ENCODE results near the gene ATF6.

Gene ATF6

GRCh38 chr1:161941726-161942436, 175.8 kb downstream of the ATF6 start:
- Histone ChIP-seq H3K9me3 (ENCODE audit: control insufficient read depth in 1 of 2, low read length in 2 of 2) (no peaks in the 10 kb centered on the region), H3K27ac (ENCODE audit: low read depth, low read length) (no peak overlapping the region), H3K36me3 (ENCODE audit: control insufficient read depth in 1 of 2, insufficient read depth in 2 of 2, low read length in 2 of 2) (peaks cover 15 to 16% of the 10 kb centered on the region in 2 donors), H3K9ac (ENCODE audit: low read depth in 1 of 2, low read length in 2 of 2) (no peak overlapping the region), H3K4me1 (ENCODE audit: control insufficient read depth in 1 of 2, insufficient read depth in 2 of 2, low read length in 2 of 2) (no peaks in the 10 kb centered on the region), H3K4me3 (ENCODE audit: low read depth in 1 of 2, low read length in 2 of 2) (no peak overlapping the region), H3K27me3 (ENCODE audit: control insufficient read depth in 1 of 2, insufficient read depth in 2 of 2, low read length in 2 of 2) (no peaks in the 10 kb centered on the region)

- Histone ChIP-seq H3K27me3 (ENCODE audit: control insufficient read depth in 1 of 2, insufficient read depth in 2 of 2, low read length in 2 of 2) (no peaks in the 10 kb centered on the region), H3K4me1 (ENCODE audit: control insufficient read depth in 1 of 2, insufficient read depth in 2 of 2, low read length in 2 of 2) (peaks cover 0 to 1% of the 10 kb centered on the region in 2 donors), H3K27ac (ENCODE audit: low read depth, low read length) (no peak overlapping the region)
Measured at GRCh38 chr1:161943737-161944136, 177.6 kb downstream of the ATF6 start.

GRCh38 chr1:161944381-161944780, 178.3 kb downstream of the ATF6 start:
- H3K4me1 ChIP-seq (ENCODE audit: control insufficient read depth in 1 of 2, insufficient read depth in 2 of 2, low read length in 2 of 2), result peaks cover 0 to 5% of the 10 kb centered on the region in 2 donors
- no peaks in the 10 kb centered on the region for H3K9me3 ChIP-seq (ENCODE audit: control insufficient read depth in 1 of 2, low read length in 2 of 2)
- H3K27me3 ChIP-seq (ENCODE audit: control insufficient read depth in 1 of 2, insufficient read depth in 2 of 2, low read length in 2 of 2), result no peaks in the 10 kb centered on the region
- H3K4me3 ChIP-seq (ENCODE audit: low read depth in 1 of 2, low read length in 2 of 2), result no peak overlapping the region
- H3K9ac ChIP-seq (ENCODE audit: low read depth in 1 of 2, low read length in 2 of 2), result no peak overlapping the region
- H3K36me3 ChIP-seq (ENCODE audit: control insufficient read depth in 1 of 2, insufficient read depth in 2 of 2, low read length in 2 of 2), result peaks cover 13% of the 10 kb centered on the region in 2 donors
- no peak overlapping the region for H3K27ac ChIP-seq (ENCODE audit: low read depth, low read length)

More at GRCh38 chr1:161943737-161944136, 177.6 kb downstream of the ATF6 start:
- no peak overlapping the region for H3K9ac ChIP-seq (ENCODE audit: low read depth in 1 of 2, low read length in 2 of 2)
- H3K36me3 ChIP-seq (ENCODE audit: control insufficient read depth in 1 of 2, insufficient read depth in 2 of 2, low read length in 2 of 2), result peaks cover 13% of the 10 kb centered on the region in 2 donors
- no peaks in the 10 kb centered on the region for H3K9me3 ChIP-seq (ENCODE audit: control insufficient read depth in 1 of 2, low read length in 2 of 2)
- H3K4me3 ChIP-seq (ENCODE audit: low read depth in 1 of 2, low read length in 2 of 2), result no peak overlapping the region

- Histone ChIP-seq H3K36me3 (ENCODE audit: control insufficient read depth in 1 of 2, insufficient read depth in 2 of 2, low read length in 2 of 2) (peaks cover 13% of the 10 kb centered on the region in 2 donors), H3K9me3 (ENCODE audit: control insufficient read depth in 1 of 2, low read length in 2 of 2) (no peaks in the 10 kb centered on the region), H3K27me3 (ENCODE audit: control insufficient read depth in 1 of 2, insufficient read depth in 2 of 2, low read length in 2 of 2) (no peaks in the 10 kb centered on the region), H3K4me3 (ENCODE audit: low read depth in 1 of 2, low read length in 2 of 2) (no peak overlapping the region), H3K4me1 (ENCODE audit: control insufficient read depth in 1 of 2, insufficient read depth in 2 of 2, low read length in 2 of 2) (peaks cover 0 to 5% of the 10 kb centered on the region in 2 donors), H3K9ac (ENCODE audit: low read depth in 1 of 2, low read length in 2 of 2) (no peak overlapping the region), H3K27ac (ENCODE audit: low read depth, low read length) (no peak overlapping the region)
Measured at GRCh38 chr1:161945306-161946060, 179.4 kb downstream of the ATF6 start.

DNA sequence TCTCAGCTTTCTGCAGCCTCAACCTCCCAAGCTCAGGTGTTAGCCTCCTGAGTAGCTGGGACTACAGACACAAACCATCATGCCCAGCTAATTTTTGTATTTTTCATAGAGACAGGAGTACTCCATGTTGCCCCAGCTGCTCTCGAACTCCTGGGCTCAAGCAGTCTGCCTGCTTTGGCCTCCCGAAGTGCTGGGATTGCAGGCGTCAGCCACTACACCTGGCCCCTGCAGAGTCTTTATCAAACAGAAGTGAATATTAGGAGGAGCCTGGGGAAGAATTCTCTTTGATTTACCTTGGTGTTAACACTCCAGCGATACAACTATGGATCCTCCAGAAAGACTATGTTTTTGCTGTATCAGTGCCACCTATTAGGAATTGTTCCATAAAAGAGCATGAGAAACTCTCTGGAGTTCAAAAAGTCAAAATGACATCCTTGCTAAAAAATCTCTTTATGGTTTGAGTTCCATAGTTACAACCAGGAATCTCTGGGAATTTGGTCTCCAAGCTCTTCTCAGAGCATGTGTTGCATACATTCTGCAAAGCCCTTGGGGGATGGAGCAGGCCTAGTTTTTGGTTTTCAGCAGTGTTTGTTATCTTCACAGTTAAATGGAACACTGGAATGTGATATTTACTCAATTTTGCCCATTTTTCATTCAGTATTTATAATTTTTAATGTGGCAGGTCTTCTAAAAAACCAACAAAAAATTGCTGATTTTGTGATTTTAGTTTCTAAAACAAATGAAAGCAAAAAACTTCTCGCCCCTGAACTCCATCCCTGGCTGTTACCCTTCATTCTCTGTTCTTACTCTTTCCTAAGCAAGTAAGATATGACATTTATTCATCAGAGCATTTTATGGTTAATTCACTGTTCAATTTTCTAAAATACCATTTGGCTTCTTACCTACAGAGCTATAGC, 180.2 kb downstream of the ATF6 start:
- Histone ChIP-seq H3K4me1 (ENCODE audit: control insufficient read depth in 1 of 2, insufficient read depth in 2 of 2, low read length in 2 of 2) (peaks cover 0 to 5% of the 10 kb centered on the region in 2 donors), H3K27ac (ENCODE audit: low read depth, low read length) (no peak overlapping the region), H3K9me3 (ENCODE audit: control insufficient read depth in 1 of 2, low read length in 2 of 2) (no peaks in the 10 kb centered on the region), H3K36me3 (ENCODE audit: control insufficient read depth in 1 of 2, insufficient read depth in 2 of 2, low read length in 2 of 2) (peaks cover 13% of the 10 kb centered on the region in 2 donors), H3K27me3 (ENCODE audit: control insufficient read depth in 1 of 2, insufficient read depth in 2 of 2, low read length in 2 of 2) (no peaks in the 10 kb centered on the region), H3K4me3 (ENCODE audit: low read depth in 1 of 2, low read length in 2 of 2) (no peak overlapping the region), H3K9ac (ENCODE audit: low read depth in 1 of 2, low read length in 2 of 2) (no peak overlapping the region)

DNA sequence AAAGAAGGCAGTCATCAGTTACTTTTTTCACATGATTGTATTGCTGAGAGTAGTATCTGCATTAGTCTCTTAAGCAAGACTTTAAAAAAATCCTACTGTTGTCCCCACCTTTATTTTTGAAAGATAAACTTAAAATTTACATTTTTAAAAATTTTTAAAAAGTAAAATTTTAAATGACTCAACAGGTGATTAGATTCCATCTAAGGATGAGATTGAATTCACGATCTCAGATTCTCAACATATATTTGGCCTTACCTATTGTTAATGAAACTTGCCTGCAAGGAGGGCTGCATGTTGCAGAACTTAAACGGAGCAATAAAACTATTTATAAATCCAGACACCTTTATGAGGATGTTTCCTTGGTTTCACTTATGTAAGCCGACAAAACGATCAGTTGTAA, 182.3 kb downstream of the ATF6 start:
- Histone ChIP-seq H3K4me1 (ENCODE audit: control insufficient read depth in 1 of 2, insufficient read depth in 2 of 2, low read length in 2 of 2) (peaks cover 0 to 5% of the 10 kb centered on the region in 2 donors), H3K9ac (ENCODE audit: low read depth in 1 of 2, low read length in 2 of 2) (no peak overlapping the region), H3K9me3 (ENCODE audit: control insufficient read depth in 1 of 2, low read length in 2 of 2) (no peaks in the 10 kb centered on the region), H3K4me3 (ENCODE audit: low read depth in 1 of 2, low read length in 2 of 2) (no peak overlapping the region), H3K27me3 (ENCODE audit: control insufficient read depth in 1 of 2, insufficient read depth in 2 of 2, low read length in 2 of 2) (no peaks in the 10 kb centered on the region), H3K36me3 (ENCODE audit: control insufficient read depth in 1 of 2, insufficient read depth in 2 of 2, low read length in 2 of 2) (peaks cover 5 to 7% of the 10 kb centered on the region in 2 donors), H3K27ac (ENCODE audit: low read depth, low read length) (no peak overlapping the region)

DNA sequence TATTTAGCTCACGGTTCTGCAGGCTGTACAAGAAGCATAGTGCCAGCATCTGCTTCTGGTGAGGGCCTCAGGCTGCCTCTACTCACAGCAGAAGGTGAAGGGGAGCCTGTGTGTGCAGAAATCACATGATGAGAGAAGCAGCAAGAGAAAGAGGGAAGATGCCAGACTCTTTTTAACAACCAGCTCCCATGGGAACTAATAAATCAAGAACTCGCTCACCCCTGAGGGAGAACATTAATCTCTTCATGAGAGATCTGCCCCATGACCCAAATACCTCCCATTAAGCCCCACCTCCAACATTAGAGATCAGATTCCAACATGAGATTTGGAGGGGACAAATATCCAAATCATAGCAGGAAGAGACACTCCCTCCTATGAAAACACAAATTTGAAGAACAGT, 183.4 kb downstream of the ATF6 start:
- no peaks in the 10 kb centered on the region for H3K9me3 ChIP-seq (ENCODE audit: control insufficient read depth in 1 of 2, low read length in 2 of 2)
- no peak overlapping the region for H3K27ac ChIP-seq (ENCODE audit: low read depth, low read length)
- no peak overlapping the region for H3K4me3 ChIP-seq (ENCODE audit: low read depth in 1 of 2, low read length in 2 of 2)
- peaks cover 0 to 5% of the 10 kb centered on the region in 2 donors for H3K4me1 ChIP-seq (ENCODE audit: control insufficient read depth in 1 of 2, insufficient read depth in 2 of 2, low read length in 2 of 2)
- peaks cover 2 to 7% of the 10 kb centered on the region in 2 donors for H3K36me3 ChIP-seq (ENCODE audit: control insufficient read depth in 1 of 2, insufficient read depth in 2 of 2, low read length in 2 of 2)
- no peaks in the 10 kb centered on the region for H3K27me3 ChIP-seq (ENCODE audit: control insufficient read depth in 1 of 2, insufficient read depth in 2 of 2, low read length in 2 of 2)
- H3K9ac ChIP-seq (ENCODE audit: low read depth in 1 of 2, low read length in 2 of 2), result no peak overlapping the region

GRCh38 chr1:161950377-161950776, 184.3 kb downstream of the ATF6 start:
- Histone ChIP-seq H3K9ac (ENCODE audit: low read depth in 1 of 2, low read length in 2 of 2) (no peak overlapping the region), H3K27ac (ENCODE audit: low read depth, low read length) (no peak overlapping the region), H3K9me3 (ENCODE audit: control insufficient read depth in 1 of 2, low read length in 2 of 2) (no peaks in the 10 kb centered on the region), H3K27me3 (ENCODE audit: control insufficient read depth in 1 of 2, insufficient read depth in 2 of 2, low read length in 2 of 2) (no peaks in the 10 kb centered on the region), H3K4me1 (ENCODE audit: control insufficient read depth in 1 of 2, insufficient read depth in 2 of 2, low read length in 2 of 2) (peaks cover 0 to 5% of the 10 kb centered on the region in 2 donors), H3K4me3 (ENCODE audit: low read depth in 1 of 2, low read length in 2 of 2) (no peak overlapping the region), H3K36me3 (ENCODE audit: control insufficient read depth in 1 of 2, insufficient read depth in 2 of 2, low read length in 2 of 2) (no peaks in the 10 kb centered on the region)

- no peak overlapping the region for H3K4me3 ChIP-seq (ENCODE audit: low read depth in 1 of 2, low read length in 2 of 2)
- H3K27me3 ChIP-seq (ENCODE audit: control insufficient read depth in 1 of 2, insufficient read depth in 2 of 2, low read length in 2 of 2), result no peaks in the 10 kb centered on the region
- no peak overlapping the region for H3K9ac ChIP-seq (ENCODE audit: low read depth in 1 of 2, low read length in 2 of 2)
- peaks cover 0 to 5% of the 10 kb centered on the region in 2 donors for H3K4me1 ChIP-seq (ENCODE audit: control insufficient read depth in 1 of 2, insufficient read depth in 2 of 2, low read length in 2 of 2)
- H3K9me3 ChIP-seq (ENCODE audit: control insufficient read depth in 1 of 2, low read length in 2 of 2), result no peaks in the 10 kb centered on the region
- no peak overlapping the region for H3K27ac ChIP-seq (ENCODE audit: low read depth, low read length)
- peaks cover 0 to 4% of the 10 kb centered on the region in 2 donors for H3K36me3 ChIP-seq (ENCODE audit: control insufficient read depth in 1 of 2, insufficient read depth in 2 of 2, low read length in 2 of 2)
Measured at GRCh38 chr1:161951646-161952045, 185.5 kb downstream of the ATF6 start.
